K562 (cell line): Measurements from ENCODE around the gene IPO11. TPM values are rescaled to one million over a fixed set of nuclear protein-coding genes. Genes with fewer than 3 reads are reported as not detected.

Source experiments
- BACH1 ChIP-seq: fragments of 200-800 bp; sonication (Bioruptor generic); IDR thresholded peaks from 2 replicates; pipeline ENCODE4 v1.6.1; 2016; ENCODE audit warnings: missing genetic modification characterization, missing compliant biosample characterization
- ELF1 ChIP-seq: fragments of 200-800 bp; sonication (Bioruptor generic); IDR thresholded peaks from 2 replicates; pipeline ENCODE4 v1.6.1; 2016; ENCODE audit warnings: missing genetic modification characterization, missing compliant biosample characterization
- L3MBTL2 ChIP-seq: fragments of 450-650 bp; IDR thresholded peaks from 2 replicates; pipeline ENCODE4 v1.6.1; 2016; ENCODE audit warnings: mild to moderate bottlenecking, moderate library complexity
- NCOR1 ChIP-seq: fragments of 450-650 bp; IDR thresholded peaks from 2 replicates; pipeline ENCODE4 v1.6.1; 2016; ENCODE audit warnings: mild to moderate bottlenecking, moderate library complexity
- PHF21A ChIP-seq: fragments of 450-650 bp; IDR thresholded peaks from 2 replicates; pipeline ENCODE4 v1.6.1; 2017; ENCODE audit warnings: low read depth, borderline replicate concordance
- POLR2H ChIP-seq: IDR thresholded peaks from 2 replicates; pipeline ENCODE4 v1.6.1; 2016; ENCODE audit warnings: missing genetic modification characterization, low read depth, mild to moderate bottlenecking, control low read depth, missing compliant biosample characterization, moderate library complexity
- RBM22 ChIP-seq: fragments of 200-400 bp; formaldehyde crosslinking; IDR thresholded peaks from 2 replicates; pipeline ENCODE4 v1.6.1; 2018; ENCODE audit warnings: low read length, low read depth; ENCODE audit not compliant: poor library complexity, severe bottlenecking
- ZKSCAN3 ChIP-seq: fragments of 250-450 bp; sonication (Bioruptor Pico); IDR thresholded peaks from 2 replicates; pipeline ENCODE4 v1.4.0; 2020
- ZNF212 ChIP-seq: fragments of 450-650 bp; formaldehyde crosslinking; IDR thresholded peaks from 2 replicates; pipeline ENCODE4 v1.4.0; 2020; ENCODE audit warnings: mild to moderate bottlenecking
- ZNF696 ChIP-seq: fragments of 250-450 bp; sonication (Bioruptor Pico); conservative IDR thresholded peaks from 2 replicates; pipeline ENCODE4 v1.4.0; 2020; ENCODE audit warnings: mild to moderate bottlenecking, moderate library complexity
- polyA plus RNA-seq, 8 experiments: library from polyadenylated mRNA; depleted of rRNA in 4 of 8; stranded (reverse) in 5 of 8; unstranded in 3 of 8; fragments of >200 nt; fragmentation: Nextera tagmentation in 2 of 8; fragmentation: Illumina TruSeq in 1 of 8; extraction: Ambion mirVana in 2 of 8; extraction: Trizol in 1 of 8; gene quantifications; 2 replicates each; pipeline versions ENCODE4 v1.2.1 to v1.2.3, GENCODE V29; 2011 to 2014; ENCODE audit warnings: inconsistent platforms in 1 of 8, missing spikeins in 1 of 8
- total RNA-seq, 7 experiments: library from RNA; depleted of rRNA in 6 of 7; stranded (reverse); fragments of >200 nt in 6 of 7; fragmentation: Illumina TruSeq in 2 of 7; extraction: Trizol in 2 of 7; gene quantifications; 2 replicates each; pipeline versions ENCODE4 v1.2.1 to v1.2.3, GENCODE V29; 2011 to 2021; ENCODE audit warnings: low replicate concordance in 1 of 7
- TF ChIP-seq, protein P1 (sequence below): sonication (generic); formaldehyde crosslinking; IDR thresholded peaks from 2 replicates; pipeline ENCODE4 v1.8.0; 2023; ENCODE audit warnings: missing genetic modification reagents, mild to moderate bottlenecking, borderline replicate concordance
- TF ChIP-seq, protein P2 (sequence below): sonication (generic); formaldehyde crosslinking; IDR thresholded peaks from 2 replicates; pipeline ENCODE4 v1.8.0; 2022; ENCODE audit warnings: mild to moderate bottlenecking, low read depth, missing genetic modification reagents
- TF ChIP-seq, protein P3 (sequence below): fragments of 450-650 bp; IDR thresholded peaks from 2 replicates; pipeline ENCODE4 v1.6.1; 2016; ENCODE audit warnings: mild to moderate bottlenecking
- TF ChIP-seq, protein P4 (sequence below): fragments of 450-650 bp; conservative IDR thresholded peaks from 2 replicates; pipeline ENCODE4 v1.6.1; 2016; ENCODE audit warnings: missing genetic modification characterization, low read depth, mild to moderate bottlenecking, control low read depth, missing compliant biosample characterization
- TF ChIP-seq, protein P5 (sequence below): fragments of 250-450 bp; sonication (Bioruptor Pico); IDR thresholded peaks from 2 replicates; pipeline ENCODE4 v1.5.0; 2021

Gene IPO11
- total and polyA plus RNA-seq, 9 of the 15 experiments (the other 6 are each of a cell fraction or from before 2014, with no cell fraction given) = 38.7 to 96.0 (median 70.9) TPM

DNA sequence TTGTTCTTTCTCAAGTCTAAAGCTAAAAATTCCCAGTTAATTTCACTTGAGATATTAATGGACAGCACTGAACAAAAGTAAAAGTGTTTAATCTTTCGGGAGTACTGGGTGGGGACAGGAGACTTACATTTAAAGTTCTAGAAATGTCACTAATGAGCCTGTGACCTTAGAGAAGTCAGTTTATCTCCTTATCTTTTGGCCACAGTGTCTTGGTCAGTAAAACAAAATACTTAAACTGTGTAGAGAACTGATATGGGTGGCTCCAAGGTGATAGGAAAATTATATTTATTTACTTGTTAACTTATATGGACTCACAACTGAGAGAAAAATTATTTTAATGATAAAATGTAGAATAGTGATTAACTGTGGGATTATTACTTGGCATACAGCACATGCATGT, 8.9 kb downstream of the IPO11 start (continued):
- TF ChIP-seq, protein P1, sequence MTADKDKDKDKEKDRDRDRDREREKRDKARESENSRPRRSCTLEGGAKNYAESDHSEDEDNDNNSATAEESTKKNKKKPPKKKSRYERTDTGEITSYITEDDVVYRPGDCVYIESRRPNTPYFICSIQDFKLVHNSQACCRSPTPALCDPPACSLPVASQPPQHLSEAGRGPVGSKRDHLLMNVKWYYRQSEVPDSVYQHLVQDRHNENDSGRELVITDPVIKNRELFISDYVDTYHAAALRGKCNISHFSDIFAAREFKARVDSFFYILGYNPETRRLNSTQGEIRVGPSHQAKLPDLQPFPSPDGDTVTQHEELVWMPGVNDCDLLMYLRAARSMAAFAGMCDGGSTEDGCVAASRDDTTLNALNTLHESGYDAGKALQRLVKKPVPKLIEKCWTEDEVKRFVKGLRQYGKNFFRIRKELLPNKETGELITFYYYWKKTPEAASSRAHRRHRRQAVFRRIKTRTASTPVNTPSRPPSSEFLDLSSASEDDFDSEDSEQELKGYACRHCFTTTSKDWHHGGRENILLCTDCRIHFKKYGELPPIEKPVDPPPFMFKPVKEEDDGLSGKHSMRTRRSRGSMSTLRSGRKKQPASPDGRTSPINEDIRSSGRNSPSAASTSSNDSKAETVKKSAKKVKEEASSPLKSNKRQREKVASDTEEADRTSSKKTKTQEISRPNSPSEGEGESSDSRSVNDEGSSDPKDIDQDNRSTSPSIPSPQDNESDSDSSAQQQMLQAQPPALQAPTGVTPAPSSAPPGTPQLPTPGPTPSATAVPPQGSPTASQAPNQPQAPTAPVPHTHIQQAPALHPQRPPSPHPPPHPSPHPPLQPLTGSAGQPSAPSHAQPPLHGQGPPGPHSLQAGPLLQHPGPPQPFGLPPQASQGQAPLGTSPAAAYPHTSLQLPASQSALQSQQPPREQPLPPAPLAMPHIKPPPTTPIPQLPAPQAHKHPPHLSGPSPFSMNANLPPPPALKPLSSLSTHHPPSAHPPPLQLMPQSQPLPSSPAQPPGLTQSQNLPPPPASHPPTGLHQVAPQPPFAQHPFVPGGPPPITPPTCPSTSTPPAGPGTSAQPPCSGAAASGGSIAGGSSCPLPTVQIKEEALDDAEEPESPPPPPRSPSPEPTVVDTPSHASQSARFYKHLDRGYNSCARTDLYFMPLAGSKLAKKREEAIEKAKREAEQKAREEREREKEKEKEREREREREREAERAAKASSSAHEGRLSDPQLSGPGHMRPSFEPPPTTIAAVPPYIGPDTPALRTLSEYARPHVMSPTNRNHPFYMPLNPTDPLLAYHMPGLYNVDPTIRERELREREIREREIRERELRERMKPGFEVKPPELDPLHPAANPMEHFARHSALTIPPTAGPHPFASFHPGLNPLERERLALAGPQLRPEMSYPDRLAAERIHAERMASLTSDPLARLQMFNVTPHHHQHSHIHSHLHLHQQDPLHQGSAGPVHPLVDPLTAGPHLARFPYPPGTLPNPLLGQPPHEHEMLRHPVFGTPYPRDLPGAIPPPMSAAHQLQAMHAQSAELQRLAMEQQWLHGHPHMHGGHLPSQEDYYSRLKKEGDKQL (CRISPR knock-in tag) = no peak
- TF ChIP-seq L3MBTL2 = no peak
- no peak for TF ChIP-seq ZNF212 (CRISPR knock-in tag)
- no peak for TF ChIP-seq BACH1 (tag)
- TF ChIP-seq RBM22 = no peak
- TF ChIP-seq, protein P2, sequence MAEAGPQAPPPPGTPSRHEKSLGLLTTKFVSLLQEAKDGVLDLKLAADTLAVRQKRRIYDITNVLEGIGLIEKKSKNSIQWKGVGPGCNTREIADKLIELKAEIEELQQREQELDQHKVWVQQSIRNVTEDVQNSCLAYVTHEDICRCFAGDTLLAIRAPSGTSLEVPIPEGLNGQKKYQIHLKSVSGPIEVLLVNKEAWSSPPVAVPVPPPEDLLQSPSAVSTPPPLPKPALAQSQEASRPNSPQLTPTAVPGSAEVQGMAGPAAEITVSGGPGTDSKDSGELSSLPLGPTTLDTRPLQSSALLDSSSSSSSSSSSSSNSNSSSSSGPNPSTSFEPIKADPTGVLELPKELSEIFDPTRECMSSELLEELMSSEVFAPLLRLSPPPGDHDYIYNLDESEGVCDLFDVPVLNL (CRISPR knock-in tag) = no peak
- TF ChIP-seq ELF1 (tag) = no peak
- TF ChIP-seq ZKSCAN3 (CRISPR knock-in tag) = no peak
- peak; percentile 53; the same call in 1 of the 2 replicates for TF ChIP-seq POLR2H (tag)
- TF ChIP-seq, protein P3, sequence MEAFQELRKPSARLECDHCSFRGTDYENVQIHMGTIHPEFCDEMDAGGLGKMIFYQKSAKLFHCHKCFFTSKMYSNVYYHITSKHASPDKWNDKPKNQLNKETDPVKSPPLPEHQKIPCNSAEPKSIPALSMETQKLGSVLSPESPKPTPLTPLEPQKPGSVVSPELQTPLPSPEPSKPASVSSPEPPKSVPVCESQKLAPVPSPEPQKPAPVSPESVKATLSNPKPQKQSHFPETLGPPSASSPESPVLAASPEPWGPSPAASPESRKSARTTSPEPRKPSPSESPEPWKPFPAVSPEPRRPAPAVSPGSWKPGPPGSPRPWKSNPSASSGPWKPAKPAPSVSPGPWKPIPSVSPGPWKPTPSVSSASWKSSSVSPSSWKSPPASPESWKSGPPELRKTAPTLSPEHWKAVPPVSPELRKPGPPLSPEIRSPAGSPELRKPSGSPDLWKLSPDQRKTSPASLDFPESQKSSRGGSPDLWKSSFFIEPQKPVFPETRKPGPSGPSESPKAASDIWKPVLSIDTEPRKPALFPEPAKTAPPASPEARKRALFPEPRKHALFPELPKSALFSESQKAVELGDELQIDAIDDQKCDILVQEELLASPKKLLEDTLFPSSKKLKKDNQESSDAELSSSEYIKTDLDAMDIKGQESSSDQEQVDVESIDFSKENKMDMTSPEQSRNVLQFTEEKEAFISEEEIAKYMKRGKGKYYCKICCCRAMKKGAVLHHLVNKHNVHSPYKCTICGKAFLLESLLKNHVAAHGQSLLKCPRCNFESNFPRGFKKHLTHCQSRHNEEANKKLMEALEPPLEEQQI = no peak
- TF ChIP-seq, protein P4, sequence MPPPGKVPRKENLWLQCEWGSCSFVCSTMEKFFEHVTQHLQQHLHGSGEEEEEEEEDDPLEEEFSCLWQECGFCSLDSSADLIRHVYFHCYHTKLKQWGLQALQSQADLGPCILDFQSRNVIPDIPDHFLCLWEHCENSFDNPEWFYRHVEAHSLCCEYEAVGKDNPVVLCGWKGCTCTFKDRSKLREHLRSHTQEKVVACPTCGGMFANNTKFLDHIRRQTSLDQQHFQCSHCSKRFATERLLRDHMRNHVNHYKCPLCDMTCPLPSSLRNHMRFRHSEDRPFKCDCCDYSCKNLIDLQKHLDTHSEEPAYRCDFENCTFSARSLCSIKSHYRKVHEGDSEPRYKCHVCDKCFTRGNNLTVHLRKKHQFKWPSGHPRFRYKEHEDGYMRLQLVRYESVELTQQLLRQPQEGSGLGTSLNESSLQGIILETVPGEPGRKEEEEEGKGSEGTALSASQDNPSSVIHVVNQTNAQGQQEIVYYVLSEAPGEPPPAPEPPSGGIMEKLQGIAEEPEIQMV (tag) = no peak
- no peak for TF ChIP-seq ZNF696 (CRISPR knock-in tag)
- TF ChIP-seq, protein P5, sequence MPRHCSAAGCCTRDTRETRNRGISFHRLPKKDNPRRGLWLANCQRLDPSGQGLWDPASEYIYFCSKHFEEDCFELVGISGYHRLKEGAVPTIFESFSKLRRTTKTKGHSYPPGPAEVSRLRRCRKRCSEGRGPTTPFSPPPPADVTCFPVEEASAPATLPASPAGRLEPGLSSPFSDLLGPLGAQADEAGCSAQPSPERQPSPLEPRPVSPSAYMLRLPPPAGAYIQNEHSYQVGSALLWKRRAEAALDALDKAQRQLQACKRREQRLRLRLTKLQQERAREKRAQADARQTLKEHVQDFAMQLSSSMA = no peak
- peak; percentile 83 for TF ChIP-seq NCOR1
- TF ChIP-seq PHF21A = no peak
